ENCODE results near the gene PSTPIP1.

Gene PSTPIP1

GRCh38 chr15:76987896-76988860, 6.7 kb upstream of the PSTPIP1 start:
- Mint-ChIP-seq H3K4me3 (peak overlapping the region; percentile 70), H3K27ac (peak overlapping the region; percentile 98), H3K9me3 (no peaks in the 10 kb centered on the region), H3K4me1 (peaks cover 65% of the 10 kb centered on the region), H3K36me3 (peaks cover 15% of the 10 kb centered on the region)
- ATAC-seq, result peak; percentile 96
- peak; percentile 63 to 90 for DNase-seq (ENCODE audit: low spot score in 2 of 2)

GRCh38 chr15:76988867-76989780, 5.8 kb upstream of the PSTPIP1 start:
- Mint-ChIP-seq H3K36me3 (peaks cover 15% of the 10 kb centered on the region), H3K9me3 (no peaks in the 10 kb centered on the region), H3K4me3 (peak overlapping the region; percentile 70), H3K27ac (peak overlapping the region; percentile 98), H3K4me1 (peaks cover 74% of the 10 kb centered on the region)
- DNase-seq (ENCODE audit: low spot score in 2 of 2), result no peak
- peak; percentile 1 for ATAC-seq

DNA sequence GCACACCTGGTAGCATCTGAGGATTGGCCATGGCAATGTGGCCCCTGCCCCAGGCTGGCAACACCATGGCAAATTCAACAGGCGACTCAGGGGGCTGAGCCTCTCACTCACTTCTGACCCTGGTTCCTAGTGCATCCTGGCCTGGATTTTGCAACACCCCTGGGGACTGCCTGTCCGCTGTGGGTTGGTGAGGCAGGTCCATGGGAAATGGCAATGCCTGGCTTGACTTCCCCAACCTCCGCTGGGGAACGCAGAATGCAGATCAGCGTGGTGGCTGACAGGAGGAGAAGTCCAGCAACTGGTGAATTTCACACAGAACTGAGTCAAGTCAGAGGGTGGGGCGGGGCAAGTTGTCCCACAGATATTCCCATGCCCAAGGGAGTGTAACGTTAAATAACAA, 3.9 kb upstream of the PSTPIP1 start:
- ATAC-seq (no peak), DNase-seq (ENCODE audit: low spot score in 2 of 2) (no peak)
- H3K4me3 Mint-ChIP-seq, result no peak overlapping the region
- H3K36me3 Mint-ChIP-seq, result peaks cover 24% of the 10 kb centered on the region
- peak overlapping the region; percentile 98 for H3K27ac Mint-ChIP-seq
- H3K9me3 Mint-ChIP-seq, result no peaks in the 10 kb centered on the region
- peaks cover 85% of the 10 kb centered on the region for H3K4me1 Mint-ChIP-seq

GRCh38 chr15:76991741-76992645, 2.9 kb upstream of the PSTPIP1 start:
- H3K4me3 Mint-ChIP-seq, result no peak overlapping the region
- H3K4me1 Mint-ChIP-seq, result peaks cover 80% of the 10 kb centered on the region
- H3K27ac Mint-ChIP-seq, result peak overlapping the region; percentile 77
- DNase-seq (ENCODE audit: low spot score in 2 of 2) (no peak), ATAC-seq (no peak)
- H3K9me3 Mint-ChIP-seq, result no peaks in the 10 kb centered on the region
- H3K36me3 Mint-ChIP-seq, result peaks cover 27% of the 10 kb centered on the region

DNA sequence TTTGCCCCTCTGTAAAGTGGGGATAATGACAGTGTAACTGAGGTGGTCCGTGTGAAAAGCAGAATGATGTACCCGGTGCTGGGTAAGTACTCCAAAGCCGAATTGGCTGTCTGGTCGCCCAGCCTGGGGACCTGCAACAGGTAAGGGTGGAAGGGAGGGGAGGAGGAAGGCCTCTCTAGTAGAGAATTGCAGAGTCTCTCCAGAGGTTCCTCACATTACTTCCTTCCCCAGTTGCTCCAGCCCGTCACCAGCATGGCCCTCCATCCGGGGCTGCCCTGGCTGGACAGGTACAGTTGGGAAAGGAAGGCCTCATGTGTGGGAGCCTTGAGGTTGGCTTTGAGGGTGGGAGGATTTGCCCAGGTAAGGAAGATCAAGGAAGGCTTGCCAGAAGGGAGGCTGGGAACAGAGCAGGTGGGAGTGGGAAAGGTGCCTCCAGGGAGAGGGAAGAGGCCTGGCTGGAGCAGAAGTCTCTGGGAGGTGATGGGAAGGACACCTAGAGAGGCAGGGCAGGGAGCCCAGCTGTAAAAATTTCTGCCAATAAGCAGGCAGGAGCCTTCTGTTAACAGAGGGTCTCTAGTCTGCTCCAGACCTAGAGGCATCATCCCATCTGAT, 1.7 kb upstream of the PSTPIP1 start:
- Mint-ChIP-seq H3K36me3 (peaks cover 36% of the 10 kb centered on the region), H3K4me1 (peaks cover 80% of the 10 kb centered on the region), H3K4me3 (peak overlapping the region; percentile 96), H3K27ac (peak overlapping the region; percentile 96), H3K9me3 (no peaks in the 10 kb centered on the region)
- DNase-seq (ENCODE audit: low spot score in 2 of 2) (no peak), ATAC-seq (no peak)

GRCh38 chr15:76994001-76994400, 925 bp upstream of the PSTPIP1 start:
- H3K36me3 Mint-ChIP-seq, result peaks cover 38% of the 10 kb centered on the region
- peak overlapping the region; percentile 96 for H3K4me3 Mint-ChIP-seq
- H3K4me1 Mint-ChIP-seq, result peaks cover 80% of the 10 kb centered on the region
- H3K9me3 Mint-ChIP-seq, result no peaks in the 10 kb centered on the region
- peak overlapping the region; percentile 96 for H3K27ac Mint-ChIP-seq
- DNase-seq (ENCODE audit: low spot score in 2 of 2) (no peak), ATAC-seq (peak; percentile 77)

DNA sequence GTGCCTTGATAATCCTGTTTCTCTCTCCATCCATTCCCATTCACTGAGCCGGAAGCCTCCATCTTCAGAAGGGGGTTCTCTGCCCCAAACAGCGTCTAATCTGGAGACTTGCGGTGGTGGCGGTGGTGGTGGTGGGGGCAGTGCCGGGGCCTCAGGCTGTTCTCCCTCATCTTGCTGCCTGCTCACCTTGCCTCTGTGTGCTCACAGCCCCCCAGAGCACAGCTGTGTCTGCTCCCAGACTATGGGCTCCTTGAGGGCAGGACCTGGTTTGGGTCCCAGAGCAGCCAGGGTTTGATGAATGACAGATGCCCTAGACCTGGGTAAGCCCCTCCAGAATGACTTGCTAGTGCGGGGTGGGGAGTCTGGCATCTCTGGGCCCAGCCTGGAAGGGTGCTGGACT, 430 bp upstream of the PSTPIP1 start:
- H3K4me3 Mint-ChIP-seq, result peak overlapping the region; percentile 96
- no peak for DNase-seq (ENCODE audit: low spot score in 2 of 2)
- peaks cover 42% of the 10 kb centered on the region for H3K36me3 Mint-ChIP-seq
- no peaks in the 10 kb centered on the region for H3K9me3 Mint-ChIP-seq
- ATAC-seq, result peak; percentile 38
- H3K4me1 Mint-ChIP-seq, result peaks cover 80% of the 10 kb centered on the region
- H3K27ac Mint-ChIP-seq, result peak overlapping the region; percentile 96

DNA sequence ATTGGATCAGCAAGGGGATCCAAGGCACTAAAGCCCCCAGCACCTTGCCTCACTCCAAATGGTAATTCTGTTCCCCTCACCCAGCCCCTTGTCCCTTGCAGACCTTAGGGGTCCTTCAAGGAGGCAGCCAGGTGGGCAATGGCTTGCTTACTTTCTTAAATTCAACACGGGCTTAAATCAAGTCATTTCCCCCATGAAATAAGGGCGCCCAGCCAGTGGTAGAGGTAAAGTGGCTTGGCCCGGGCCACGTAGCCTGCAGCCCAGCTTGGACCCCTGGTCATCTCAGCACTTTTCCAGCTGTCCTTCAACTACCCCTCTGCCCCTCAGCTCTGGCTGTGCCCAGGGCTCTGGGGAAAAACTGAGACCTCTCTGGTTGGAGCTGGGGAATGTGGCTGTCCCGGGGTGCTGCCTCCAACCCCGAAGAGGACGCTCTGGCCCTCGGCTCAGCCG, 1.2 kb downstream of the PSTPIP1 start:
- DNase-seq (ENCODE audit: low spot score in 2 of 2) (no peak), ATAC-seq (no peak)
- H3K4me1 Mint-ChIP-seq, result peaks cover 80% of the 10 kb centered on the region
- H3K4me3 Mint-ChIP-seq, result peak overlapping the region; percentile 96
- no peaks in the 10 kb centered on the region for H3K9me3 Mint-ChIP-seq
- peak overlapping the region; percentile 96 for H3K27ac Mint-ChIP-seq
- H3K36me3 Mint-ChIP-seq, result peaks cover 54% of the 10 kb centered on the region

DNA sequence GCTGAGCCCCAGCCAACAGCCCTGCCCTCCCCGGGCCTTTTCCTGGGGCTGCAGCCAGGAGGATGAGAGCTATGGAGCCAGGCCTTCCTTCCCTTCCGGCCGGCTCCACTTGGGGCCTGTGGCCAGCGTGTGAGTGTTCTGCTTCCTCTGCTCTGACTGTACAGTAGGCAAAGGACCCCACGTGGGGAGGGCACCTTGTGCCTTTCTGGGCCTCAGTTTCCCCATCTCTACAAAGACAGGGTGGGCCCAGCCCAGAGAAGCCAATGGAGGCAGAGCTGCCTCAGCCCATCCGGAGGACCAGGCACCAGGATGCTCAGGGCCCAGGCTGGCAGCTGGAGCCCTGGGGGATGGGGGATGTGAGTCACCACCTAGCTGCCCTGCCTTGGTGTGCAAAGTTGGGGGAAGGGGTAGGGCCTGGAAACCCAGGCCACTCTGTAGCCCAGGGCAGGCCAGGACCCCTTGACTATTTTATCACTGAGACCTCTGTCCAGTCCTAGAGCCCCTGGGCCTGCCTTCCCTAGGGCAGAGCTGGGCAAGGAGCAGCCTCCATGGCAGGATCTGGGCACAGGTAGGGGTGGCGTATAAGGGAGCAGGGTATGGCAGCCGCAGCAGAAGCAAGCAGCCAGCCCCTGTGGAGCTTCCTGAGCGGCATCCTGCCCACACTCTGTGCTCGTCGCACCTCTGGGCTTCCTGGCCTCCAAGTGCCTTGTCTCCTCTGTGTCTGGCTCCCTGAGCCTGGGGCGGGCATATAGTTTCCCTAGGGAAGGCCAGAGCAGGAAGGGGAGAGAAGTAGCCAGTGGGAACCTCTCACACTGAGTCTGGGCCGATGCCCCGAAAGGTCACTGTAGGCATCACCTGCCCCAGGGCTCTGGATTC, 1.8 kb downstream of the PSTPIP1 start:
- ATAC-seq (peak; percentile 50), DNase-seq (ENCODE audit: low spot score in 2 of 2) (no peak)
- Mint-ChIP-seq H3K27ac (peak overlapping the region; percentile 96), H3K4me3 (peak overlapping the region; percentile 96), H3K9me3 (no peaks in the 10 kb centered on the region), H3K4me1 (peaks cover 85% of the 10 kb centered on the region), H3K36me3 (peaks cover 60% of the 10 kb centered on the region)

GRCh38 chr15:76998663-76999285, 3.8 kb downstream of the PSTPIP1 start:
- Mint-ChIP-seq H3K27ac (peak overlapping the region; percentile 96), H3K4me1 (peaks cover 86% of the 10 kb centered on the region), H3K9me3 (no peaks in the 10 kb centered on the region), H3K36me3 (peaks cover 80% of the 10 kb centered on the region), H3K4me3 (peak overlapping the region; percentile 96)
- ATAC-seq (no peak), DNase-seq (ENCODE audit: low spot score in 2 of 2) (no peak)

DNA sequence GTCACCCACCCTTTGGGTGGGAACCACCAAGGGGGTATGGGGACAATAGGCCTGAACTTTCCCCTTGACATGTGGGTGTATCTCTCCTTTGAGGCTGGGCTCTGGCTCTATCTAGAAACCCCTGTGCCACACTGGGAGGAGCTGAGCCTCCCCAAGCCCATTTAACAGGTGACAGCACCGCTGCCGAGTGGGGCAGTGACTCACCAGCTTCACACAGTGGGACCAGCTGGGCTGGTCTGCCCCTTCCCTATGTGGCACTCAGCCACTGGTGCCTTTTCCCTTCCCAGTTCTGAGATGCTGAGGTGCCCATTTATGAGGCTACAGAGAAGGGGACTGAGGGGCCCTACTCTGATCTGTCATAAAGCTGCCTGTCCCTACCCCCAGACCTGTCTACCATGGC, 5.1 kb downstream of the PSTPIP1 start:
- ATAC-seq, result no peak
- Mint-ChIP-seq H3K36me3 (peaks cover 92% of the 10 kb centered on the region), H3K9me3 (peaks cover 2% of the 10 kb centered on the region), H3K27ac (no peak overlapping the region), H3K4me3 (peak overlapping the region; percentile 96), H3K4me1 (peaks cover 86% of the 10 kb centered on the region)
- DNase-seq (ENCODE audit: low spot score in 2 of 2), result no peak

- H3K9me3 Mint-ChIP-seq, result peaks cover 2% of the 10 kb centered on the region
- H3K27ac Mint-ChIP-seq, result peak overlapping the region; percentile 95
- peaks cover 93% of the 10 kb centered on the region for H3K36me3 Mint-ChIP-seq
- no peak for ATAC-seq
- peaks cover 91% of the 10 kb centered on the region for H3K4me1 Mint-ChIP-seq
- no peak for DNase-seq (ENCODE audit: low spot score in 2 of 2)
- H3K4me3 Mint-ChIP-seq, result peak overlapping the region; percentile 68
Observed at GRCh38 chr15:77001351-77001750, 6.4 kb downstream of the PSTPIP1 start.

DNA sequence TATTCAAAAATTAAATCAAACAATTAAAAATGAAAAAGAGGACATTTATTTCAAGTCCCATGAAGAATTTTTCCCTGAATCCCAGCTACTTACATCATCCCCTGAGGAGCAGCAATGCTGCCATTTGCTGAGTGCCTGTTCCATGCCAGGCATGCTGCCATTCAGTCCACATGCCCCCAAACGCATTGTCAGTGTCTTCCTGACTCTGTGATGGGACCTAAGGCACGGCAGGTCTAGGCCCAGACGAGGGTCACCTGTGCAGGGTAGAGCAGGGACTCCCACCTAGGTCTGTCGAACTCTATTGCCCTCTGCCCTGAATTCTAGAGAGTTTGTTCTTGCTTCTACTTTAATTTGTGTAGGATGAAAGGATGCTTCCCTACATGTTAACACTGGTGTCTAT, 7.0 kb downstream of the PSTPIP1 start:
- Mint-ChIP-seq H3K27ac (peak overlapping the region; percentile 95), H3K4me3 (peak overlapping the region; percentile 68), H3K9me3 (peaks cover 2% of the 10 kb centered on the region), H3K4me1 (peaks cover 97% of the 10 kb centered on the region), H3K36me3 (peaks cover 94% of the 10 kb centered on the region)
- DNase-seq (ENCODE audit: low spot score in 2 of 2) (no peak), ATAC-seq (no peak)

Data from stimulated activated effector memory CD8-positive, alpha-beta T cell treated with anti-CD3 and anti-CD28 coated beads, Interleukin-12 subunit alpha, Interleukin-12 subunit beta, amount 100 ng/mL, for 72 hours (primary cell).